ENCODE results near the gene POTEJ.
"Not testable (repeated sequence)": the region's sequence is repeated elsewhere in the genome, so short reads cannot be mapped to it uniquely, and the experiment has no call there.

Gene POTEJ

DNA sequence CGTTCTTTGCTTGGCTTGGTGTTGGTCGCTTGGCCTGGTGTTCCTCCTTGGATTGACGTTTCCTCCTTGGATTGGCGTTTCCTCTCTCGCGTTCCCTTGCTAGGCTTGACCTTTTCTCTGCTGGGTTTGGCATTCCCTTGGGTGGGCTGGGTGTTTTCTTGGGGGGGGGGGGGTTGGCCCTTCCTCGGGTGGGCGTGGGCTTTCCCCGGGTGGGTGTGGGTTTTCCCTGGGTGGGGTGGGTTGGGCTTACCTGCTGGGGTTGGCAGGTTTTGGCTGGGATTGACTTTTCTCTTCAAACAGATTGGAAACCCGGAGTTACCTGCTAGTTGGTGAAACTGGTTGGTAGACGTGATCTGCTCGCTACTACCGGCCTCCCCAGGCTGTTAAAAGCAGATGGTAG, at the start of gene POTEJ:
Gene POTEJ, plus strand, starts transcription at position 301 of the 400 bp plus-strand sequence. Its CDS starts 93 bp downstream, at position 394.
- DNase-seq (ENCODE audit: low read depth in 2 of 2), result not testable (repeated sequence)

GRCh38 chr2:130566165-130566564, 45.1 kb upstream of the POTEJ start:
- not testable (repeated sequence) for DNase-seq (ENCODE audit: low read depth in 2 of 2)

DNA sequence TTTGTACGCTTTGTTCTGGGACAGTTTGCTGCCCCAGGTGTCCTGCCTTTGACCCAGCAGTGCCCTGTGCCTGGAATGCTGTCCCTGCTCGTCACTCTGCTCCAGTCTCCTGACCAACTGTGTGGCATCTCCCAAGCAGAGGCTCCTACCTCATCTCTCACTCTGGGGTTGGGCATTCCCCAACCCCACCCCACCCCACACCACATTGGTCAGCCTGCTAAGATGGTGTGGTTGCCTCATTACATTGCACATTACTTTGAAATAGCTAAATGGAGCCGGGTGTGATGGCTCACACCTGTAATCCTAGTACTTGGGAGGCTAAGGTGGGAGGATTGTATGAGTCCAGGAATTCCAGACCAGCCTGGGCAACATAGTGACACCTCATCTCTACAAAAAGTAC, 39.3 kb upstream of the POTEJ start:
- not testable (repeated sequence) for DNase-seq (ENCODE audit: low read depth in 2 of 2)

- DNase-seq (ENCODE audit: low read depth in 2 of 2), result not testable (repeated sequence)
These were observed 37.0 kb upstream of the POTEJ start for GRCh38 chr2:130574230-130574629.

- DNase-seq (ENCODE audit: low read depth in 2 of 2), result not testable (repeated sequence)
These were observed 34.9 kb upstream of the POTEJ start for GRCh38 chr2:130576209-130576784.

DNA sequence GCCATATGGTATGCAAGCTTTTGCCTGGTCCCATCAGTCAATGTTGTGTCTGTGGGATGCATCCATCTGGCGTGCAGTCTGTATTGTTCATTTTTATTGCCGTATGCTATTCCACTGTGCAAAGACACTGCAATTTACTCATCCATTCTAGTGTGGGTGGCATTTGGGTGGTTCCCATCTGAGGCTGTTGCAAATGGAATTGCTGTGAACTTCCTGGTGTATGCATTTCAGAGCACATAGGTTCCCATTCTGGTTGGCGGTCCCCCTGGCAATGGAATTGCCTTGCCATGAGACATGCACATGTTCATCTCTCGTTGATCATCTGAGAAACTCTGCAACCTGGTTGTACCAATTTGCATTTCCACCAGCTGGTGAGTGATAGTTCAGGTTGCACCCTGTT, 33.7 kb upstream of the POTEJ start:
- not testable (repeated sequence) for DNase-seq (ENCODE audit: low read depth in 2 of 2)

DNA sequence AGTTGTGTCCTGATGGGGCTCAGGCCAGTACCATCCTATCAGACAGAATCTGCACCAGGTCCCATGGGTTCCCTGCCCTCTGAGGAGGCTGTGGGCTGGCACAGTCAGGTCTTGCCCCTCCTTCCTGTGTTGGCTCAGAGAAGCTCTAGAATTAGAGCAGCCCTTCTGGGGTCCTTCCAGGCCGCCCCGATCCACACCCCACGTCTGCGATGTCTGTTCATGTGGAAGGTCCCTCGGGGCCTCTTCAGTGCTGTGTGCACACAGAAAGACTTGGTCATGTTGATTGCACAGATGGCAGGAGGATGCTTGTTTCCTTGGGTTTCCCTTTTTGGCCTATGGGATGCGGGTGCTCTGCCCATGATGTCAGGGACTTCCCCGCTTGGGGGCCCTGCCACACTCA, 32.1 kb upstream of the POTEJ start:
- not testable (repeated sequence) for DNase-seq (ENCODE audit: low read depth in 2 of 2)

DNA sequence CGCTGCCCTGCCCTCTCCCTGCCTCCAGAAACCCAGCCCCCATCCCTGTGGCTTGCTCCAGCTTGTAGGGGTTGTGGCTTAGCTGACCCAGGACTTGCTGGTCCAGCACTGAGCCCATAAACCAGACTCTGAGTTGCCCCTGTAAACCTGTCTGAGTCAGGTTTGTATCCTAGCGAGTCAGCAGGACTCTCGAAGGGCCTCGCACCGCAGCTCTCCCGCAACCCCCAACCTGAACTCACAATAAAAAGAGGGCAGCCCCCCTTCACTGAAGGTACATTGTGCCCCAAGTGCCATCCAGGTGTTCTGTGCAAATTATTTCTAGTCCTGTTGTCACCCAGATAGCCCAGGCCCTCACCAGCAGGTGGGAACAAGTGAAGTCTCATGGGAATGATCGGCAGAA, 29.7 kb upstream of the POTEJ start:
- not testable (repeated sequence) for DNase-seq (ENCODE audit: low read depth in 2 of 2)

DNA sequence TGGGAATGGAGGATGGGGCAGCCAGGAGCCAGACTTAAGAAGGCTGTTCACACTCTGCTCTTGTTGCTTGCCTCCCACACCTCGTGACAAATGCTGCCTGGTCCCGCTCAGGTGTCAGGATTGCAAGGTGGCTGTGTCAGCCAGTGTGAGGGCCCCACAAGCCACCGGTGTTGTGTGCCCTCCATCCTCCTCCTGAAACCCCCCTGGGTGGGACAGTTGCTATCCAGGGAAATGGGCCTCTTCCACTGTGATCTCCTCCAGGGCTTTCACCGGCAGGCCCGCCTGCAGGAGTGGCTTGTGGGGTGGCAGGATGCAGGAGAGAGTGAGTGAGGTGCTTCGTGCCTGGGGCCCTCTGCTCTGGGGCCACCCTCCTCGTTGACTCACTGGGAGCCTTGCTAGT, 28.3 kb upstream of the POTEJ start:
- not testable (repeated sequence) for DNase-seq (ENCODE audit: low read depth in 2 of 2)

DNA sequence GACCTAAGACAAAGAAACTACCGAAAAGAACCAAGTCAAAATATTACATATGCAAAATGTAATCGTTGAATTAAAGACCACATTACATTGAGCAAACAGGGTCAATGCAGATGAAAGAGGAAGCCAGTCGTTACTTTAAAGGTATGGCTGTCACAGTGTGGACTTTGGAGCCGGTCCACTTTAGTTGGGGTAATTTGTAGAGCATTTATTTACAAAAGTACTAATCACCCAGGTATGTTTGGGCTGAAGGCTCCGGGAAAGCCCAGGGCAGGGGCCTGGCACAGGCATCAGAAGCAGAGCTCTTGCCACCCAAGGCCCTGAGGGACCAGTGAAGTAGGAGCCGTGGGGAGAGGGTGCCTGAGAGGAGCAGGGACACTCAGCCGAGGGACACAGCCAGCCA, 27.7 kb upstream of the POTEJ start:
- DNase-seq (ENCODE audit: low read depth in 2 of 2), result not testable (repeated sequence)

GRCh38 chr2:130584726-130585125, 26.5 kb upstream of the POTEJ start:
- DNase-seq (ENCODE audit: low read depth in 2 of 2), result not testable (repeated sequence)

DNA sequence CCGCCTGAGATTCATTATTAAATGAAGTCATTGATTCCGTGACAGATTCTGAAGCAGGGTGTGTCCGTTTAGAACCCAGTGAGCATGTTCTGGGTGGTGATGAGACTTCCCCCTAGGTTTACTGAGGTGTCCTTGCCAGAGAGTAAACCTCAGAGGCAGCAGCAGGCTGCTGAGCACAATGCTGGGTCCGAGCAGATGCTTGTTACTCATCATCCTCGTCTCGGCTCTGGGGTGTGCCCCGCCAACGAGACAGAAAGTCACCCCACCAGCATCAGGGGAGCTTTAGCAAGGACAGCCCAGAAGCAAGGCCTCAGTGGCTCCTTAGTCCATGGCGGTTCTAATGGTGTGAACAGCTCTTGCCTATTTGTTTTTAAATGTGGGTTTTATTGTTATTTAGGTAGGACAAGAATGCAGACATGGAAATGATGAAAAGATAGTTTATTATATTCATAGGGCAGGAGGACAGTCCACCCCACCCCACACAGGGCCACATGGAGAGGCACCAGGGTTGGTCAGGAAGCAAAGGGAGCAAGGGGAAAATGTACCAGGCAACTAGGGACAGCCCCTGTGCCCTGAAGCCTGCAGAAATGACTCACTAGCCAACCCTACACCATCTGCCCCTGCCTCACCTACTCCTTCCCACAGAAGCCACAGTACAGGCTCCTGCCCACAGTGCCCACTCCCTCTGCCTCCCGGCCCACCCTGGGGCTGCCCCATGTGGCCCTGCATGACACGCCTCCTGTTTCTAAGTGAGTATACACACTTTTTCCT, 22.4 kb upstream of the POTEJ start:
- DNase-seq (ENCODE audit: low read depth in 2 of 2), result not testable (repeated sequence)

DNA sequence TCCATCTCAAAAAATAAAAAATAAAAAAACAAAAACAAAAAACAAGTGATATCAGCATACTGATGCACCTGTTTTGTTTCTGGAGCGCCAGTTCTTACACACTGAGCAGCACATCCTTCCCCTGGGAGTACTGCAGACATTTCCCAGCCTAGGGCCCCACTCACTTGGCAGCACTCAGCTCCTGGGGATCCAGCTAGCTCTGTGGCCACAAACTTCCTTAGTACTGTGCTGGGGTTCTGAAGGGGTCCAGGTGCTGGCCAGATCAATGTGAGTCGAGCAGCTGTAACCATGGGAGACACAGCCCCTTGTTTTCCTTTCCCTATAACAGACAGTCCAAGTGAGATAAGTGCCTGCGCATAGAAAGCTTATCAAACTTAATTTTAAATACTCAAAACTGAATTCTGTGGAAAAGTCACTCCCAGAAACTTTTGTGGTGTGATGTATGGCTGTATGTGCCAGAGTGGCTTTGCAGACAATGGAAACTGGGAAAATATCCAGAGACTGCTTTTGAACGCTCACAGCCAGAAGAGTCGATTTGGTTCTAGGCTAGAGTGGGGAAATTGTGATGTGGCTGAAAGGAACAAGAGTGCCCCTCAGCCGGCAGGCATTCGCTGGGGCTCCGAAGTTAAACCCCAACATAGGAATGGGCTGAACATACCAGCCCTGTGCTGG, 20.9 kb upstream of the POTEJ start:
- not testable (repeated sequence) for DNase-seq (ENCODE audit: low read depth in 2 of 2)

- not testable (repeated sequence) for DNase-seq (ENCODE audit: low read depth in 2 of 2)
These were observed 20.3 kb upstream of the POTEJ start for GRCh38 chr2:130590842-130591359.

GRCh38 chr2:130592791-130593414, 18.3 kb upstream of the POTEJ start:
- DNase-seq (ENCODE audit: low read depth in 2 of 2), result not testable (repeated sequence)

GRCh38 chr2:130594011-130594410, 17.2 kb upstream of the POTEJ start:
- DNase-seq (ENCODE audit: low read depth in 2 of 2), result not testable (repeated sequence)

DNA sequence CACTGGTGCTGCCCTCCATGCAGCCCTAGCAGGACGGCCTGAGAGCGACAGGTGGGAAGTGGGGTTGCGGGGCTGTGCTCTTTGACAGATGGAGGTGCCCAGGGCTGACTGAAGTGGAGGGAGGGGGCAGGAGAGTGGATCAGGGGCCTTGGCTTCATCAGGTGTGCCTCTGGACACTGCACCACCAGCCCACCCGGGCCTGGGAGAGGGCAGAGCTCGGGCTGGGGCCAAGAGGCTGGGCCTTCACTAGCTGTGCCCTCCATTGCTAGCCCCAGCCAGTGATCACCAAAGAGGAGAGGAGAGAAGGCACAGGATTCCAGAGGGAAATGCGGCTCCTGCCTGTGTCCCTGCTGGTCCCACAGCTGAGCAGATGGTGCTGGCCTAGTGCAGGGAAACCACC, 14.5 kb upstream of the POTEJ start:
- DNase-seq (ENCODE audit: low read depth in 2 of 2), result not testable (repeated sequence)

GRCh38 chr2:130597994-130598393, 13.2 kb upstream of the POTEJ start:
- DNase-seq (ENCODE audit: low read depth in 2 of 2), result not testable (repeated sequence)

DNA sequence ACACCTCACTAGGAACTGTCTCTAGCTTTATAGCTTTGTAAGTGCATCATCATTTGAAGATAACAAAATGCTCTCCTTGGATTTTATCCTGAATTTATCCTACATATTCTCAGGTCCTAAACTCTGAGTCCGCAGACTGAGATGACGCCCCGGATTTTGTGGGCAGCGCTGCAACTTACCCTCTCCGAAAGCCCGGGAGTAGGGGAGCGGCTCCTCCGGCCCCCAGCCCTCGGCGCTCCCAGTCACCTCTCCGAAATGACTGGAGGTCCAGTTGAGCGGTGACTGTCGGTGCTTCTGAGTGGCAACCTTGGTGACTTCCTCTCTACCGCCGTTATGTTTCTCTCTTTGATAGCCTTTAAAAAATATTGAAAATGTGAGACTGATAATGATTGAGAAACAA, 12.8 kb upstream of the POTEJ start:
- not testable (repeated sequence) for DNase-seq (ENCODE audit: low read depth in 2 of 2)

DNA sequence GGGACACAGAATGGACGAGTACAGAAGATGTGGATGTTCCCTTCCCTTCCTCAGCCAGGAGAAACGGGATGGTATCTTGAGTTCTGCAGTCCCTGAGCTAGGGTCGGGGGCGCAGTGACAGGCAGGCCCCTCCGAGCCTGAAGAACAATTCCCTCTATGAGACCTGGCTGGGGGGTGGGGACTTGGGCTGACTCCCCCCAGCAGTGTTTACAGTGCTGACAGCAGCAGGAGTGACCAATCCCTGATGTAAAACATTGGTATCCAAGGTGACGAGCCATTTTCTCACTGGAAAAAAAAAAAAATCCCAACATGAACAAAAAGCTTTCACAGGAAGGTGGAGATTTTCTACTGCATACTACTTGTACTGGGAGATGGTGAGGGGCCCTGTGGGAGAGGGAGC, 11.8 kb upstream of the POTEJ start, which contains the start of gene CFC1:
Gene CFC1, minus strand, starts transcription at position 183 of the 400 bp plus-strand sequence. CDS start 288 bp downstream, outside the sequence.
- DNase-seq (ENCODE audit: low read depth in 2 of 2), result not testable (repeated sequence)

DNA sequence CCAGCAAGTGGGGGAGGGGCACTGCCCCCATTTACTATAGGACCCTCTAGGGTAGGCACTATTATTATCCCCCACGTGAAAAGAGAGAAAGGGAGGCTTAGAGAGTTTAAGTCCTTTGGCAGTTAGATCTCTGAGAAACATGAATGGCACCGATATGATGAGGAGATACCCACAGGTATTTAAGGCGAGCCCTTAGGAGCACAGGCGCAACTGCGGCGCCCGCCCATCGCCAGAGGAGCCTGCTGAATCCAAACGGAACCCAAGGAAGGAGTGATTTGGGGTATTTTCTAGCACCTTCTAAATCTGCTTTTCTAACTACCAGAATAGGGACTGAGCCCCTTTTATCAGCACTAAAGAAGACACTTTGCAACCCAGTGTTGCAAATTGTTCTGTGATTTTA, 11.3 kb upstream of the POTEJ start:
- DNase-seq (ENCODE audit: low read depth in 2 of 2), result not testable (repeated sequence)
